Prostate gland (tissue), 2 donors: ENCODE results near the gene ITFG1.

Experiments
- CTCF ChIP-seq, 4 experiments: fragments of 200-600 bp in 2 of 4; fragments of 450-650 bp in 2 of 4; sonication (generic) in 2 of 4; IDR thresholded peaks; 1 replicate in 3 of 4; 2 replicates in 1 of 4; pipeline ENCODE4 v1.5.1; 2016 to 2019; ENCODE audit warnings: antibody characterized with exemption in 4 of 4, mild to moderate bottlenecking in 2 of 4, moderate library complexity in 2 of 4
- POLR2A ChIP-seq: fragments of 450-650 bp; IDR thresholded peaks from one replicate; pipeline ENCODE4 v1.6.1; 2016; ENCODE audit warnings: antibody characterized with exemption, mild to moderate bottlenecking
- POLR2AphosphoS5 ChIP-seq: sonication (generic); formaldehyde crosslinking; IDR thresholded peaks from one replicate; pipeline ENCODE4 v1.6.1; 2017; ENCODE audit warnings: antibody characterized with exemption

- TF ChIP-seq CTCF (IDR thresholded peaks at IDR 0.05) (no peak), POLR2A (no peak), POLR2AphosphoS5 (no peak)
Measured at GRCh38 chr16:47370536-47370935, 90.3 kb downstream of the ITFG1 start.
